Endothelial cell of umbilical vein (primary cell): ENCODE measurements around the gene AMH.

Experiments used
- CTCF ChIP-seq, 2 donors: IDR thresholded peaks; 1 replicate in 1 of 2; 2 replicates in 1 of 2; pipeline ENCODE4 v1.5.1; 2011; ENCODE audit warnings: low read length in 2 of 2, mild to moderate bottlenecking in 2 of 2, moderate library complexity in 2 of 2, control low read depth in 1 of 2, inconsistent platforms in 1 of 2, low read depth in 1 of 2; ENCODE audit not compliant: insufficient read depth in 1 of 2; ENCODE audit errors: extremely low read depth in 1 of 2
- EZH2 ChIP-seq: IDR thresholded peaks from 2 replicates; pipeline ENCODE4 v1.6.1; 2012; ENCODE audit warnings: borderline replicate concordance, low read depth, mild to moderate bottlenecking, moderate library complexity, low read length, inconsistent platforms; ENCODE audit not compliant: severe bottlenecking
- FOS ChIP-seq: IDR thresholded peaks from 2 replicates; pipeline ENCODE4 v1.6.1; 2011; ENCODE audit warnings: mild to moderate bottlenecking, low read length, moderate library complexity, borderline replicate concordance; ENCODE audit not compliant: insufficient read depth
- GATA2 ChIP-seq: IDR thresholded peaks from 2 replicates; pipeline ENCODE4 v1.7.0; 2011; ENCODE audit warnings: low read depth, mild to moderate bottlenecking, moderate library complexity, mixed read lengths, low read length; ENCODE audit not compliant: insufficient read length, insufficient read depth
- JUN ChIP-seq: IDR thresholded peaks from 2 replicates; pipeline ENCODE4 v1.6.1; 2011; ENCODE audit warnings: borderline replicate concordance, low read depth; ENCODE audit not compliant: insufficient read length, insufficient read depth
- MAX ChIP-seq: IDR thresholded peaks from 2 replicates; pipeline ENCODE4 v1.6.1; 2011; ENCODE audit not compliant: insufficient read depth, insufficient read length
- MYC ChIP-seq: IDR thresholded peaks from one replicate; pipeline ENCODE4 v1.6.1; 2011; ENCODE audit warnings: mild to moderate bottlenecking, low read depth, low read length
- POLR2A ChIP-seq: IDR thresholded peaks from 2 replicates; pipeline ENCODE4 v1.6.1; 2012; ENCODE audit warnings: low read depth, mild to moderate bottlenecking, control low read depth, low read length
- POLR2AphosphoS5 ChIP-seq: IDR thresholded peaks from 2 replicates; pipeline ENCODE4 v1.6.1; 2012; ENCODE audit warnings: low read depth, mild to moderate bottlenecking, control low read depth, low read length, moderate library complexity; ENCODE audit not compliant: insufficient read depth

GRCh38 chr19:2294687-2295335 lies 45.7 kb downstream of the AMH start:
- TF ChIP-seq POLR2AphosphoS5: no peak
- TF ChIP-seq CTCF (IDR thresholded peaks at IDR 0.05; ENCODE audit: extremely low read depth in 1 of 2, insufficient read depth in 1 of 2, low read depth in 1 of 2, low read length in 2 of 2): no peak
- no peak for TF ChIP-seq POLR2A
- no peak for TF ChIP-seq JUN
- TF ChIP-seq EZH2: no peak
- TF ChIP-seq GATA2: no peak
- no peak for TF ChIP-seq FOS
- TF ChIP-seq MAX: no peak
- no peak for TF ChIP-seq MYC
